Left cardiac atrium (tissue), 4 donors: ENCODE results near the gene CADPS. TPM values are rescaled to one million over a fixed set of nuclear protein-coding genes. Genes with fewer than 3 reads are reported as not detected.

Experiments used
- ATAC-seq, 2 donors: fragments of 200-7000 bp; cut with Tn5 transposase; one replicate each; pipeline ENCODE4 v1.9.1; 2020; ENCODE audit warnings: mild to moderate bottlenecking in 2 of 2, moderate library complexity in 2 of 2
- DNase-seq: peaks from one replicate; pipeline ENCODE4 v3.0.0-alpha.2; 2020
- intact Hi-C, 2 donors: fragments of 100-400 bp; cut with DNase I; formaldehyde crosslinking; loops; one replicate each; pipeline versions ENCODE4 v1.14.1 to v1.15.1; 2022 to 2023
- total RNA-seq, 2 donors: library from RNA; stranded (reverse); fragmentation: NEBNext Ultra II Directional; extraction: Animal tissue kit (Norgen Biotek cat#: 25700); gene quantifications; one replicate each; pipeline ENCODE4 v1.2.1, GENCODE V29; 2021
- donor health status: DM: no; HTN: yes; CAD: no.
- donor health status: DM: no; HTN: yes; CAD: no; lungs with severe emphysema.
- donor health status: DM: yes; HTN: yes; CAD: no.
- donor health status: Dilated cardiomyopathy.

Gene CADPS
- total RNA-seq, 2 donors from 2014 or later = 29.0 to 30.7 TPM

GRCh38 chr3:62521464-62522105 lies 353.6 kb downstream of the CADPS start:
- DNase-seq = no peak
- intact Hi-C loops = no loop called here
- no peak for ATAC-seq

DNA sequence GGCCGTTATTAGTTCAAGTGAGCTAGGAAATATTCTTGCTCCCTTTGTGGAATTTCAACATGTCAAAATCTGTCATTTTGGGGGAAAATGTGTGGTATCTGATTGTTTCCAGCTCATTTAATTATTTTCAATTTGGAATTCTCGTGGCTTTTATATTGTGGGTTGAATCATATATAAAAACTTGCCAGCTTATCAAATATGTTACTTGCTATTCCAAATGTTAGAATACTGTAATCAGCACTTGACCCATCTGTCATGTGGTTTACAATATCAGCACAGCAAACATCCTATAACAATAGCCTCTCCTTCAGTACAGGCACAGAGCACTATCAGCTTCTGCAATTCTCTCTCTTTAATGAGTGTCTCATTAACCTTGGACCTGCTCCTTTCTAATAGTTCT lies 371.7 kb downstream of the CADPS start:
- intact Hi-C loops = no loop called here
- no peak for DNase-seq
- ATAC-seq = no peak

DNA sequence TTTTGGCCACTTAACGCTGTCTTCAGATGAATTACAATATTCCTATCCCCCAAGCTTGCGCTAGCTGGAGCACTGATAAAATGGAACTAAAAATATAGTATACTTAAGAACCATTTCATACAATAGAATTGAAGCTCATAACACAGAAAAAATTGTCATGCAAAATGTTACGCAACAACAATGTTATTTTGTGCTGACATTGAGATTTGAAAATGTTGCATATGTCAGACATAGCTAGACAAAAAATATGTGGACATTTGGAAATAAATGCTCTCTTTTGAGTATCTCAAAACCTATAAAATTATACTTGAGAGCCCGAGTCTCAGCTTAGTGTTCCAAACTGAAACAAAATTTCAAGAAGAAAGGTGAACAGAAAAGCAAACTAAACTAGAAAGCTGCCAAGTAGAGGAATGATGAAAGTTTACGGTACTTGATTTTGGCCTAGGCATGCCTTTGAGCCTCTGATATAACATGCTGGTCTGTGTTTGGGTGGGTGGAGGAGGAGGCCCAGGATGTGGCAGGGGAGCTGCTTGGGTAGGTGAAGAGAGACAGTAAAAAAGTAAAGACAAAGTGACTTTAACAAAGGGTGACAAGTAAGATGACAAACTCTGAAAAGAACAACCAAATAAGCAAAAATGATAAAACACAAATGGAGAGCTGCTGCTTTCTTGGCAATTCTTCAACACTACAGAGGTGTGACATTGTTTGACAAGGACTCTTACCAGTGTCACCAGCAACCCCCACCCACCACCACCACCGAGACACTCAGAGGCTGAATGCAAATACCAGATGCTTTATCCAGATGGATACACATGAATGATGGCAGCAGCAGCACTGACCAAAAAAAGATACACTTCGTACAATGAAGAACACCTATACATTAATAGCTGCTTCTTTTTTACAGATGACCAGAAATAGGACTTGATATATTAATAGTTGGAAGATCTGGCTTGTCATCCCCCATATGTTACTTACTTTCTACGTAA lies 372.6 kb downstream of the CADPS start:
- peak in 1 of 2 donors; percentile 38 for ATAC-seq
- intact Hi-C loops = no loop called here
- DNase-seq = peak; percentile 20

DNA sequence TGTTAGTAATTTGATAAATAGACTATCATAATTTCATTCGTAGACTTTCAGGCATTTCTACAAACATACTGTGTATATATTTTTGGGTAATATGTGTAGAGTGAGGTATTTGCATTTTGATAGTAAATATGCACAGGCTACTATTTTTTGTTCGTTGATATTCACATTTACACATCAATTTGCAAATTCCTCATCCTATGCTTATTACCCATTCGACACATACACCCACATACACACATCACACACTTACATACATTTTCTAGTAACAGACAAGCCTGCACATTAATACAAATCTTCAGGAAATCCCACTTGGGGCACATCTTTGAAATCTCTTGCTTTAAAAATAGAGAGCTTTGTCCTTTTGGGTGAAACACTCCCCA lies 373.9 kb downstream of the CADPS start:
- intact Hi-C loops = no loop called here
- ATAC-seq (no peak), DNase-seq (no peak)

DNA sequence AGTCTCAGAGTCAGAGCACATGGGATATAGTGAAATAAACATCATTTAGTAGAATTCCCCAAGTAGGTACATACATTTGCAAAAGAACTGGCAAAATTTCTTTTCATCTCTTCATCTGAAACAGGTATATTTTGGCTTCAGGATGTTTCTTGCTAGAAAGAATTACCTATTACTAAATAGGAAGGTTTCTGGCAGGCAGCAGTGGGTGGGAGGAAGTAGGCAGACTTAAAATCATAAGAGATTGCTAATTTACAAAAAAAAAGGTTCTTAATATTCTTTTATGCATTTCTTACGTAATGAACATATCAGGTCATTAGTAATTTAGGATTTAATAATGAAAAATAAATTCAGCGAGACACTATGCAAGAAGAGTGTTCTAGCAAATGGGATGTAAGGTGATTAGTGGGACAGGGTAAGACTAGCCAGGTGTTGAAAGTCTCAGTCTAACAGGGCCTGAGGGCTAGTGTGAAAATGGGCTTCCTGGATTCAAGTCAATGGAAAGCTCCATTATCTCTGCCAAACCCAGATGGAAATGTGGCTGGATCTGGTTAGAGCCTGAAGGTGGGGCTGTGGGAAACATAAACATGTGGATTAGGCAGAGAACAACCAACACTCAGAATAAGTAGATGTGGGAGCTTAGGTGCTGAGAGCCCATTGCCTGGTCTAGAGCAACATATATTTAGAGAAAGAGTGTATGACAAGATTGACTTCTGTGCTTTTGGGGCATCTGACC lies 374.5 kb downstream of the CADPS start:
- intact Hi-C loops = no loop called here
- no peak for ATAC-seq
- DNase-seq = no peak

DNA sequence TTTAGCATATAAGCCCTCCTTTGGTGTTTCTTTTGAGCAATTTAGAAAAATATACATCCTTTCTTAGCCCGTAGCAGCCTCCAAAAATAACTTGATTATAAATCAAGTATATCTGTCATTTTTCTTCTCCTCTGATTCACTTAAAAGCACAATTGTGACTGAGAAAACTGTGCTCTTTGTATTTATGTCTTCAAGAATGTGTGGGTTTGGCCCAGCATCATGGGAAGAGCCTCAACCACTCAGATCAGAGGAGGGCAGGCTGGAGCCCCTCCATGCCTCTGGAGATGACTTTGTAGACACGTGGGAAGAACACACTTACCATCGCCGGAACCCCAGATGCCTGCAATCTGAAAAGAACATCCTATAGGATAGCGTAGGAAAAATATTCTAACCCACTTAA lies 378.1 kb downstream of the CADPS start:
- DNase-seq = no peak
- no peak for ATAC-seq
- intact Hi-C loops = no loop called here

DNA sequence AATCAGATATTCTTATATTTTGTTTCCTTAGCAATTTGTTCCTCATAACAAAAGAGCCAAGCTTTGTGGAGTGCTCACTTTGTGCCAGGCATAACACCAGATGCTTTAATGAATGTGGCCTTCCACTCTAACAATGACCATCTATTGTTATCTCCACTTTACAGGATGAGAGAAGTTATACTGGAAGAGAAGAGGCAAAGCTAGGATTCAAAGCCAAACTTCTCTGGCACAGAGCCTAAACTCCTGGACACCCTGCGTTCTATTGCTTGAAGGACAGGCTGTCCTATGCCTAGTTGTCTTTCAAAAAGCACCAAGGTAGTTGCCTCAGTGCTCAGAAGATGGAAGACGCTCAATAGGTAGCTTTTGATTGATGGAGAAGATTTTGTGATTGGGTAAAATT lies 378.7 kb downstream of the CADPS start:
- ATAC-seq (peak; percentile 38 to 60), DNase-seq (peak; percentile 19)
- intact Hi-C loops = no loop called here

DNA sequence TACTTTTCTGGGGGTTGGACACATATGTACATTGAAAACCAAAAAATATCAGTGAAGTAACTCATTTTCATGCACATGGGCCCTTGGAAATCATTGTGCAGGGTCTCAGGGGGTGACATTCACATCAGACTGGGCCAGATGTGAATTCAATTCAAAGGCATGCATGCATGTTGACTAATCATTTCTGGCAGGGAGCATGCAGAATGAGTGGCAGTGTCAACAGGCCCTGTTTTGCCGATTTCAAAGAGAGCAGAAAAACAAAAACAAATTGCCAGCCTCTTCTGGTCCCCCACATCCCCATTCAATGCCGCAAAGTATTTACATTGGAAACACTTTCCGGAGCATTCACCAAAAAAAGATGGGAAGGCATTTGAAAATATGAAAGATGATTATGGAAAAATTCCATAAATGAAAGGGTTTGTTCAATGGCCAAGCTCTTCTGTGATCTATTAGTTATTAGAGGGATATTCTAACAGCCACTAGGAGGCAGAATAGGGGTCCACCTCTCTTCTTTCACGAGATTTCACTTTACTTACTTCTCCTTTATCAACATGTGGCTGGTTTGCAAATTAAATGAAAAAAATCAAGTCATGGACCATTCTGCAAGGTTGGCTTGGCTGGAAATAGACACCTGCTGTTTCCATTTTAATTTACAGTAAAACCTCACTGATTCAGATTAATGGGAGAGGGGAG lies 382.0 kb downstream of the CADPS start:
- no peak for ATAC-seq
- intact Hi-C loops = no loop called here
- no peak for DNase-seq

DNA sequence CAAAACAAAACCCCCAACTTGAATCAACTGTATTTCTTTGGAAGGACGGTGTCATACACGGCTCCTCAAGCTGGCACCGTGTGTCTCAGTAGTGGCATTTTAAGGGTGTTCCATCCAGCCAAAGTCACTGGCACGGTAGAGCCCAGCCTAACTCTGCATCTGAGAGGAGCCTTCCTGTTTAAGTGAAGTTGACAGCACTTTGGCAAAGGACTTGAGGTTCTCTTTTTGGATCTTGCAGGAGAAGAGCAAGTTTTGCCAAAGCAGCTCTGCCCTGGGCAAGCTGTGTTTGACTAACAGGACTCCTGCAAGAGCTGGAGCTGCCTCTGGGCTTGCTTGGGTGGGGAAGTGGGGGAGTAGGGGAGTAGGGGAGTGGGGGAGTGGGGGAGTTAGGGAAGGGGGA lies 392.3 kb downstream of the CADPS start:
- ATAC-seq (peak in 1 of 2 donors; percentile 45), DNase-seq (no peak)
- intact Hi-C loops = no loop called here

DNA sequence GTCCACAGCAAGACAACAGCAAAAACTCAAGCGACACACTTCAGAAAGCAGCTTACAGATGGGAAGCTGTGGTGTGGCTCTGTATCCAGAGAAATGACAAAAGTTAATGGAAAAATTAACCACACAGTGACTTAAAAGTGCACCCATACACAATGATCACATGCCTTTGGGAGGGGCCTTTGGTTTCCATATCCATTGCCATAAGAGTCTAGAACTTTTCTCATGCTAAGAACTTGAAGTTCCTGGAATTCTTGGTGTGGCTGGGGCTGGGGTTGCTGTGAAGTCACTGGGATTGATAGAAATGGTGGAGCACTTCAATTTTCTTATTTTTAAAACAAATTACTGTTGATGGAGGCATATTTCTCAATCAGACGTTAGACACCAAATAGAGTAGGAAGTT lies 393.3 kb downstream of the CADPS start:
- ATAC-seq = no peak
- no peak for DNase-seq
- intact Hi-C loops = no loop called here

DNA sequence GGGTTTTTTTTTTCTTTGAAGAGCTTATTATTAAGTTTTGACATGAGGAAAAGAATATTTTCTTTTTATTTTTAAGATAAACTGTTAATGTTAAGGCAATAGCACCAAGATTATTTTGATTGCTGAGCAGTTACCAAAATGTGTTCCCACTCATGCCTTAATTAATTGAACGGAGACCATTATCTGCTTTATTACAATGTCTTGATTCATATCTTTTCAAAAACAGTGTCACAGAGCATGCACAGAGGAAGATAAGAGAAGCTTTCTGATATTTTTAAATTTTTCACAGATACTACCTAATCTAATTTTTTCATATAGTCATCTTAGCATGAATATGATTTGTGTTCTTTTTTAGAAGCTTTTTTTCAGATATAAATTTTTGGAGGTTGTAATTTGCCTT lies 395.2 kb downstream of the CADPS start:
- ATAC-seq (no peak), DNase-seq (no peak)
- intact Hi-C loops = no loop called here

- ATAC-seq = no peak
- DNase-seq = no peak
- intact Hi-C loops = no loop called here
Observed at GRCh38 chr3:62479326-62479725, 395.9 kb downstream of the CADPS start.

DNA sequence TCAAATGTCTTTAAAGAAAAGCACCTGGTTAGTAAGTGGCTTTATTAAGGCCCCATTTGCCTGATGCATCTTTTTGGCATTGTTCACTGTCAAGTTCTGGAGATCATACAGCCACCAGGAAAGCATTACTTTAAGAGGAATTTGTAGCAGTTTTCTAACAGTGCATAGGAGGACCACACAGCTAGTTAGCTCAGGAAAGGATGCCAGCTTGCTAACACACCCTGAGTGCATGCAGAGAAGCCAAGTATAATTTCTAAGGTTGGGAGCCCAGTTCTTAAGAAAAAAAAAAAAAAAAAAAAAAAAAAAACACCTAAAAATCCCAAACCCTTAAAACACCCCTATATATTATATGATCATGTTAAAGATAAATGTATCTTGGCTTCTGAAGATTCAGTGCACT lies 399.9 kb downstream of the CADPS start:
- no peak for DNase-seq
- intact Hi-C loops = no loop called here
- ATAC-seq = no peak

GRCh38 chr3:62467966-62468722 lies 407.1 kb downstream of the CADPS start:
- intact Hi-C loops = no loop called here
- no peak for ATAC-seq

DNA sequence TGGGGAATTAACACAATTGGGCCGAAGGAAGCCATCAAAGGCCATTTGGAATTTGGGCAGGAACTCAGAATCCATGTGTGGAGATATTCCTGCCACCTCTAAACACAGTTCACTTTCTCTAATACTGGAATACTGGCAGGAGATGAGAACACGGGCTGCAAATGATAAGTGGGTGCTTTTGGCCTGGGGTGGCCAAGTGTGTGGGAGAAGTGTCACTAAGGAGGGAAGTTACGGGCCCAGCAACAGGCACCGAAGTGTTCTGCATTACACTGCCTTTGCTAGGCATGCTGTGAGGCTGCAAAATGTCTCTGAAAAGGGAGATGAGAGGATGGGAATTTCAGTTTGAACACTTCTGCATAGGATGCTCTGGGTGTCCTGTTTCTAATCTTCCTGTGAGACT lies 412.4 kb downstream of the CADPS start:
- no peak for DNase-seq
- peak in 1 of 2 donors; percentile 71 for ATAC-seq
- intact Hi-C loops = no loop called here

More at GRCh38 chr3:62467966-62468722, 407.1 kb downstream of the CADPS start:
- DNase-seq = no peak

- intact Hi-C loops = no loop called here
- DNase-seq (no peak), ATAC-seq (peak in 1 of 2 donors; percentile 90)
Observed at GRCh38 chr3:62462104-62462762, 413.0 kb downstream of the CADPS start.

- ATAC-seq = no peak
- DNase-seq = no peak
- intact Hi-C loops = no loop called here
Observed at GRCh38 chr3:62454916-62455315, 420.3 kb downstream of the CADPS start.

GRCh38 chr3:62453448-62453847 lies 421.8 kb downstream of the CADPS start:
- DNase-seq = no peak
- intact Hi-C loops = no loop called here
- no peak for ATAC-seq
